ENCODE measurements around the gene SLC1A3. TPM values are rescaled to one million over a fixed set of nuclear protein-coding genes. Genes with fewer than 3 reads are reported as not detected.

The SLC1A3 gene
- total RNA-seq, 1 experiment from 2014 or later: 18.6 TPM

- no CpG with 5 or more reads among the region's 8 CpGs for WGBS (ENCODE audit: extremely low coverage, insufficient read length, low lambda C conversion rate)
- Mint-ChIP-seq H3K27me3 (ENCODE audit: low read depth) (no peaks in the 10 kb centered on the region), H3K36me3 (ENCODE audit: insufficient read depth in 1 of 3, low read depth in 3 of 3) (peaks cover 4 to 15% (median 15%) of the 10 kb centered on the region in 3 experiments; a peak in 5 of 7 replicates)
Observed at GRCh38 chr5:36629729-36630128, 23.3 kb downstream of the SLC1A3 start.

More at GRCh38 chr5:36629729-36630128, 23.3 kb downstream of the SLC1A3 start:
- Histone ChIP-seq H2AFZ (ENCODE audit: low read length) (no peak overlapping the region), H3K4me1 (ENCODE audit: insufficient read depth, low read length) (no peaks in the 10 kb centered on the region), H3T11ph (ENCODE audit: low read length) (no peak overlapping the region), H3K79me2 (ENCODE audit: insufficient read depth, low read length) (no peaks in the 10 kb centered on the region), H3K79me1 (ENCODE audit: insufficient read depth, low read depth, low read length, poor library complexity, severe bottlenecking) (no peaks in the 10 kb centered on the region), H3K9ac (ENCODE audit: extremely low read depth, insufficient read length, low read length) (no peak overlapping the region), H3K14ac (ENCODE audit: insufficient read depth, low read length) (no peak overlapping the region), H4K20me1 (ENCODE audit: control insufficient read depth, insufficient read depth, insufficient read length) (no peaks in the 10 kb centered on the region), H2BK12ac (ENCODE audit: insufficient read length, low read depth, low read length) (no peak overlapping the region), H3K23me2 (ENCODE audit: insufficient read length, low read depth, low read length, poor library complexity, severe bottlenecking) (no peaks in the 10 kb centered on the region), H3K23ac (ENCODE audit: insufficient read length, low read depth, low read length) (no peak overlapping the region), H2AK5ac (ENCODE audit: insufficient read length, low read length) (no peak overlapping the region), H3K27ac (ENCODE audit: insufficient read length, low read depth, low read length) (no peak overlapping the region), H3K27me3 (ENCODE audit: insufficient read depth, low read length) (no peaks in the 10 kb centered on the region), H3K4me2 (ENCODE audit: insufficient read depth, insufficient read length, low read length) (no peak overlapping the region), H2BK15ac (ENCODE audit: low read depth, low read length) (no peak overlapping the region), H3K18ac (ENCODE audit: insufficient read length, low read depth, low read length) (no peak overlapping the region), H4K5ac (ENCODE audit: insufficient read length, low read depth, low read length) (no peak overlapping the region), H4K8ac (replicated peaks; ENCODE audit: insufficient read length, low read depth, low read length) (no peak overlapping the region), H3K56ac (ENCODE audit: insufficient read length, low read depth, low read length) (no peak overlapping the region), H2BK120ac (ENCODE audit: low read depth, low read length, poor library complexity, severe bottlenecking) (no peak overlapping the region), H3K9me3 (ENCODE audit: control insufficient read depth, low read depth, low read length) (no peaks in the 10 kb centered on the region), H3K4ac (ENCODE audit: low read depth, low read length) (no peak overlapping the region), H2BK20ac (ENCODE audit: low read depth, low read length, poor library complexity, severe bottlenecking) (no peak overlapping the region), H2BK5ac (ENCODE audit: insufficient read length, low read length) (no peak overlapping the region), H4K91ac (ENCODE audit: insufficient read length, low read depth, low read length) (no peak overlapping the region)
- H3K4me3 Mint-ChIP-seq: no peak overlapping the region
- TF ChIP-seq, protein P1, sequence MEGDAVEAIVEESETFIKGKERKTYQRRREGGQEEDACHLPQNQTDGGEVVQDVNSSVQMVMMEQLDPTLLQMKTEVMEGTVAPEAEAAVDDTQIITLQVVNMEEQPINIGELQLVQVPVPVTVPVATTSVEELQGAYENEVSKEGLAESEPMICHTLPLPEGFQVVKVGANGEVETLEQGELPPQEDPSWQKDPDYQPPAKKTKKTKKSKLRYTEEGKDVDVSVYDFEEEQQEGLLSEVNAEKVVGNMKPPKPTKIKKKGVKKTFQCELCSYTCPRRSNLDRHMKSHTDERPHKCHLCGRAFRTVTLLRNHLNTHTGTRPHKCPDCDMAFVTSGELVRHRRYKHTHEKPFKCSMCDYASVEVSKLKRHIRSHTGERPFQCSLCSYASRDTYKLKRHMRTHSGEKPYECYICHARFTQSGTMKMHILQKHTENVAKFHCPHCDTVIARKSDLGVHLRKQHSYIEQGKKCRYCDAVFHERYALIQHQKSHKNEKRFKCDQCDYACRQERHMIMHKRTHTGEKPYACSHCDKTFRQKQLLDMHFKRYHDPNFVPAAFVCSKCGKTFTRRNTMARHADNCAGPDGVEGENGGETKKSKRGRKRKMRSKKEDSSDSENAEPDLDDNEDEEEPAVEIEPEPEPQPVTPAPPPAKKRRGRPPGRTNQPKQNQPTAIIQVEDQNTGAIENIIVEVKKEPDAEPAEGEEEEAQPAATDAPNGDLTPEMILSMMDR (conservative IDR thresholded peaks at IDR 0.05): no peak
- H3K9me3 Mint-ChIP-seq: no peaks in the 10 kb centered on the region
- no peak for DNase-seq
- H3K27ac Mint-ChIP-seq: no peak overlapping the region; a peak in 1 of 7 replicates
- H3K4me1 Mint-ChIP-seq: peaks cover 0 to 5% of the 10 kb centered on the region in 2 experiments; a peak in 1 of 4 replicates

All from H9 (cell line).